Activated CD4-positive, alpha-beta memory T cell treated with anti-CD3 and anti-CD28 coated beads, Interleukin-2, amount 10 ng/mL, durations not matched to agents 7 days and 5 days (primary cell): ENCODE measurements around the gene SLFN12. TPM values are rescaled to one million over a fixed set of nuclear protein-coding genes. Genes with fewer than 3 reads are reported as not detected.
A peak's percentile ranks its signal among the peaks of the same experiment; 100 is the strongest.
"Not testable (repeated sequence)": the region's sequence is repeated elsewhere in the genome, so short reads cannot be mapped to it uniquely, and the experiment has no call there.

ENCODE experiments used
- CTCF ChIA-PET: fragments of 350-600 bp; sonication (Branson Sonifier 250); formaldehyde crosslinking; loops from one replicate; lab custom pipeline; 2021; ENCODE audit warnings: antibody characterized with exemption, inconsistent platforms; lab: Charles Lee
- POLR2A ChIA-PET: fragments of 350-600 bp; sonication (Branson Sonifier 250); formaldehyde crosslinking; loops from one replicate; lab custom pipeline; 2021; ENCODE audit warnings: antibody characterized with exemption; lab: Charles Lee
- DNase-seq: peaks from one replicate; pipeline ENCODE4 v3.0.0-alpha.2; 2020
- H3K27ac Mint-ChIP-seq: one replicate; pipeline ENCODE4 v1.8.0; 2021; ENCODE audit warnings: mild to moderate bottlenecking, mixed read lengths
- H3K27me3 Mint-ChIP-seq: one replicate; pipeline ENCODE4 v1.8.0; 2021; ENCODE audit warnings: mixed read lengths
- H3K36me3 Mint-ChIP-seq: one replicate; pipeline ENCODE4 v1.8.0; 2021; ENCODE audit warnings: low read depth, mixed read lengths
- H3K4me1 Mint-ChIP-seq: one replicate; pipeline ENCODE4 v1.8.0; 2021; ENCODE audit warnings: mixed read lengths
- H3K4me3 Mint-ChIP-seq: one replicate; pipeline ENCODE4 v1.8.0; 2021; ENCODE audit warnings: mild to moderate bottlenecking, mixed read lengths
- H3K9me3 Mint-ChIP-seq: one replicate; pipeline ENCODE4 v1.8.0; 2021; ENCODE audit warnings: mixed read lengths
- total RNA-seq, 2 experiments: library from RNA; stranded (reverse); gene quantifications; one replicate each; pipeline ENCODE4 v1.2.3, GENCODE V29; 2021

Gene SLFN12
- total RNA-seq, result 10 to 100 TPM; 22.7 to 23.1 TPM

GRCh38 chr17:35432176-35433074, at the start of gene SLFN12:
TSS of gene SLFN12 (minus strand) at chr17:35432500. CDS start at chr17:35423028, 9,472 bp downstream.
- Mint-ChIP-seq H3K9me3 (no peaks in the 10 kb centered on the region), H3K36me3 (peaks cover 56% of the 10 kb centered on the region), H3K27ac (peak within 1 kb of the TSS; percentile 91), H3K27me3 (no peaks in the 10 kb centered on the region), H3K4me3 (peak within 1 kb of the TSS; percentile 96), H3K4me1 (peaks cover 64% of the 10 kb centered on the region)
- POLR2A ChIA-PET, result interaction anchor here (1.0 to 2.3 kb wide), 8 partner anchors 16 to 471 kb away, joined by 3 to 19 read pairs (median 4); partner anchors contain the start of genes CCT6B, SLFN11, SLFN13 and SLFN5
- peak; percentile 59 for DNase-seq
- CTCF ChIA-PET, result interaction anchor here (0.6 to 1.9 kb wide), 5 partner anchors 58 to 150 kb away, joined by 3 to 8 read pairs (median 3); partner anchors contain the start of gene SLFN12L

GRCh38 chr17:35479271-35479670, 47.0 kb upstream of the SLFN12 start:
- Mint-ChIP-seq H3K4me1 (peaks cover 35% of the 10 kb centered on the region), H3K36me3 (peaks cover 92% of the 10 kb centered on the region), H3K4me3 (no peak overlapping the region), H3K9me3 (no peaks in the 10 kb centered on the region), H3K27me3 (no peaks in the 10 kb centered on the region), H3K27ac (no peak overlapping the region)
- POLR2A ChIA-PET, result interaction anchor here (1.1 kb wide), 1 partner anchor 167 kb away, joined by 4 read pairs; no protein-coding TSS in a partner anchor
- DNase-seq, result no peak
- CTCF ChIA-PET, result no interaction called here

GRCh38 chr17:35477248-35477647, 44.9 kb upstream of the SLFN12 start:
- peaks cover 92% of the 10 kb centered on the region for H3K36me3 Mint-ChIP-seq
- peaks cover 2% of the 10 kb centered on the region for H3K9me3 Mint-ChIP-seq
- no peak overlapping the region for H3K27ac Mint-ChIP-seq
- ChIA-PET POLR2A (no interaction called here), CTCF (no interaction called here)
- H3K27me3 Mint-ChIP-seq, result no peaks in the 10 kb centered on the region
- no peak for DNase-seq
- H3K4me3 Mint-ChIP-seq, result no peak overlapping the region
- H3K4me1 Mint-ChIP-seq, result peaks cover 37% of the 10 kb centered on the region

GRCh38 chr17:35476283-35476820, 44.1 kb upstream of the SLFN12 start:
- Mint-ChIP-seq H3K9me3 (peaks cover 5% of the 10 kb centered on the region), H3K27ac (no peak overlapping the region)
- POLR2A ChIA-PET, result no interaction called here

GRCh38 chr17:35468475-35468874, 36.2 kb upstream of the SLFN12 start:
- POLR2A ChIA-PET, result interaction anchor here (0.7 to 3.9 kb wide), 7 partner anchors 15 to 155 kb away, joined by 3 to 11 read pairs (median 6); partner anchors contain the start of genes SLFN11 and SLFN13
- Mint-ChIP-seq H3K9me3 (peaks cover 5% of the 10 kb centered on the region), H3K27ac (peak overlapping the region; percentile 58), H3K4me1 (peaks cover 50% of the 10 kb centered on the region), H3K27me3 (no peaks in the 10 kb centered on the region), H3K36me3 (peaks cover 76% of the 10 kb centered on the region), H3K4me3 (no peak overlapping the region)
- no peak for DNase-seq
- CTCF ChIA-PET, result interaction anchor here (1.0 to 1.6 kb wide), 2 partner anchors 19 to 65 kb away, joined by 5 to 6 read pairs; no protein-coding TSS in a partner anchor

More at GRCh38 chr17:35476283-35476820, 44.1 kb upstream of the SLFN12 start:
- CTCF ChIA-PET, result interaction anchor here (1.1 kb wide), 1 partner anchor 164 kb away, joined by 3 read pairs; no protein-coding TSS in a partner anchor
- Mint-ChIP-seq H3K36me3 (peaks cover 90% of the 10 kb centered on the region), H3K4me1 (peaks cover 40% of the 10 kb centered on the region), H3K27me3 (no peaks in the 10 kb centered on the region), H3K4me3 (no peak overlapping the region)
- no peak for DNase-seq

GRCh38 chr17:35467824-35468223, 35.5 kb upstream of the SLFN12 start:
- Mint-ChIP-seq H3K9me3 (peaks cover 5% of the 10 kb centered on the region), H3K4me1 (peaks cover 52% of the 10 kb centered on the region), H3K4me3 (no peak overlapping the region), H3K36me3 (peaks cover 76% of the 10 kb centered on the region), H3K27me3 (no peaks in the 10 kb centered on the region), H3K27ac (peak overlapping the region; percentile 58)
- ChIA-PET CTCF (interaction anchor here (1.0 to 1.6 kb wide), 3 partner anchors 20 to 154 kb away, joined by 3 to 6 read pairs (median 5); no protein-coding TSS in a partner anchor), POLR2A (interaction anchor here (0.7 to 3.9 kb wide), 6 partner anchors 16 to 155 kb away, joined by 3 to 11 read pairs (median 6); partner anchors contain the start of genes SLFN11 and SLFN13)
- DNase-seq, result peak; percentile 64

DNA sequence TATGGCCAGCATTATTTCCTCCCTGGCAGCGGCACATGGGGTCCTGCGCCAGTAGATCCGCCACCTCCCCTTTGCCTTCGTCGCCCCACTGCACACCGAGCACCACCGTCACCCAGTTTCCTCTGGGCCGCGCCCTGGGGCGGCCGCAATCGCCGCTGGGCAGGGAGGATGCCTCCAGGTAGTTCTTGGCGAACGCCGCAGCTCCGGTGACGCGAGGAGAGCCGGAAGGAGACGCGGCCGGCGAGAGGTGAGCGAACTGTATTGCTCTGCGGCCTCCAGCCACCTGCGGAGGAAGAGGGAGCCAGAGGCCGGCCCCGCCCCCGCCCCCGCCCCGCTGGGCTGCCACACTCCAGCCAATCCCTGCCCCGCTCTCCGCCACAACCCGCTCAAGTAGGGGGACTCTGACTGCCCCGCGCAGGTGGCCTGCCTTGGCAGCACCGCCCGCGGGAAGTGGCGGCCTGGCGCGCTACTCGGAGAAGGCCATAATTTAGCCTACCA, 28.1 kb upstream of the SLFN12 start:
- Mint-ChIP-seq H3K9me3 (peaks cover 4% of the 10 kb centered on the region), H3K27me3 (no peaks in the 10 kb centered on the region), H3K27ac (peak overlapping the region; percentile 72), H3K4me1 (peaks cover 31% of the 10 kb centered on the region), H3K36me3 (peaks cover 68% of the 10 kb centered on the region), H3K4me3 (peak overlapping the region; percentile 48)
- POLR2A ChIA-PET, result interaction anchor here (1.0 to 4.1 kb wide), 3 partner anchors 12 to 147 kb away, joined by 3 to 15 read pairs (median 4); partner anchors contain the start of gene SLFN13
- peak; percentile 73 for DNase-seq
- CTCF ChIA-PET, result no interaction called here

DNA sequence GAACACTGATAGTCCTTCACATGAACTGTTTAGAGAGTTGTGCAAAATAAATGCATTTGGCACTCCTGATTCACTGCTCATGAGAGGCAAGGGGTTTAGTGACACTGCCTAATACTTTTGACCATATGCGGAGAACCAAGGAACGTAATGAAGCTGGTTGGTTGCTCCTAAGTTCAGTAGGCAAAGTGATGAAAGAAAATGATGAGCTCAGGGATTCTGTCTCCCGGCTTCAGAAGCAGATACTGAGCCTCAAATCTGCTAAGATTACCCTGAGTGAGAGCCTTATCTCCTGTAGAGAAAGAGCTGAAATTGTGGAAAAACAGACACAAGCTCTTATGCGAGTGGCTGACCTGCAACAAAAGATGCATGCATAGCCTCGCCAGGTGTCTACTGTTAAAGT, 21.7 kb upstream of the SLFN12 start:
- H3K9me3 Mint-ChIP-seq, H3K27ac Mint-ChIP-seq, H3K4me1 Mint-ChIP-seq, H3K4me3 Mint-ChIP-seq, POLR2A ChIA-PET, CTCF ChIA-PET, DNase-seq, H3K27me3 Mint-ChIP-seq: not testable (repeated sequence)
- H3K36me3 Mint-ChIP-seq, result peaks cover 55% of the 10 kb centered on the region

GRCh38 chr17:35453171-35453570, 20.9 kb upstream of the SLFN12 start:
- H3K4me3 Mint-ChIP-seq, result no peak overlapping the region
- H3K36me3 Mint-ChIP-seq, result peaks cover 54% of the 10 kb centered on the region
- H3K9me3 Mint-ChIP-seq, result no peaks in the 10 kb centered on the region
- ChIA-PET CTCF (no interaction called here), POLR2A (no interaction called here)
- DNase-seq, result no peak
- no peaks in the 10 kb centered on the region for H3K27me3 Mint-ChIP-seq
- H3K27ac Mint-ChIP-seq, result no peak overlapping the region
- peaks cover 13% of the 10 kb centered on the region for H3K4me1 Mint-ChIP-seq

- peaks cover 25% of the 10 kb centered on the region for H3K4me1 Mint-ChIP-seq
- peaks cover 62% of the 10 kb centered on the region for H3K36me3 Mint-ChIP-seq
- peak overlapping the region; percentile 31 for H3K27ac Mint-ChIP-seq
- ChIA-PET CTCF (no interaction called here), POLR2A (interaction anchor here (1.4 to 2.7 kb wide), 4 partner anchors 17 to 206 kb away, joined by 7 to 14 read pairs (median 8); partner anchors contain the start of genes SLFN11, SLFN12 and SLFN5)
- no peaks in the 10 kb centered on the region for H3K27me3 Mint-ChIP-seq
- DNase-seq, result no peak
- H3K9me3 Mint-ChIP-seq, result no peaks in the 10 kb centered on the region
- peak overlapping the region; percentile 35 for H3K4me3 Mint-ChIP-seq
Measured at GRCh38 chr17:35449371-35449931, 17.2 kb upstream of the SLFN12 start.

DNA sequence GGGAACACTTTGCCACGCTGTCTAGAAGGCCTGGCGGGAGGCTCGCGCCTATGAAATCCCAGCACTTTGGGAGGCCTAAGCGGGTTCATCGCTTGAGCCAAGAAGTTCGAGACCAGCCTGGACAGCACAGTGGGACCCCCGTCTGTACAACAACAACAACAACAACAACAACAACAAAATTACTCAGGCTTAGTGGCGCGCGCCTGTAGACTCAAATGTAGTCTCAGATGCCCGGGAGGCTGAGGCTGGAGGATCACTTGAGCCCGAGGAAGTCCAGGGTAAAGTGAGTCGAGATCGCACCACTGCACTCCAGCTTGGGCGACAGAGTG, 16.6 kb upstream of the SLFN12 start:
- no peaks in the 10 kb centered on the region for H3K9me3 Mint-ChIP-seq
- H3K36me3 Mint-ChIP-seq, result peaks cover 66% of the 10 kb centered on the region
- H3K27ac Mint-ChIP-seq, result peak overlapping the region; percentile 72
- CTCF ChIA-PET, result interaction anchor here (1.0 to 2.0 kb wide), 6 partner anchors 10 to 136 kb away, joined by 3 to 8 read pairs (median 4); no protein-coding TSS in a partner anchor
- peaks cover 25% of the 10 kb centered on the region for H3K4me1 Mint-ChIP-seq
- H3K27me3 Mint-ChIP-seq, result no peaks in the 10 kb centered on the region
- POLR2A ChIA-PET, result interaction anchor here (0.8 to 2.7 kb wide), 12 partner anchors 8 to 208 kb away, joined by 3 to 14 read pairs (median 8); partner anchors contain the start of genes SLFN11, SLFN12, SLFN12L and SLFN5
- no peak for DNase-seq
- H3K4me3 Mint-ChIP-seq, result peak overlapping the region; percentile 70
